NCI-H2029 treated with DMSO at 0.1 percent for 48 hours (cell line): ENCODE results near the gene TBCK.

Experiments used
- DNase-seq: peaks from one replicate; lab custom pipeline; 2025; lab: John Stamatoyannopoulos, UW

The TBCK gene

GRCh38 chr4:106286611-106287010, 29.4 kb downstream of the TBCK start:
- DNase-seq: no peak

DNA sequence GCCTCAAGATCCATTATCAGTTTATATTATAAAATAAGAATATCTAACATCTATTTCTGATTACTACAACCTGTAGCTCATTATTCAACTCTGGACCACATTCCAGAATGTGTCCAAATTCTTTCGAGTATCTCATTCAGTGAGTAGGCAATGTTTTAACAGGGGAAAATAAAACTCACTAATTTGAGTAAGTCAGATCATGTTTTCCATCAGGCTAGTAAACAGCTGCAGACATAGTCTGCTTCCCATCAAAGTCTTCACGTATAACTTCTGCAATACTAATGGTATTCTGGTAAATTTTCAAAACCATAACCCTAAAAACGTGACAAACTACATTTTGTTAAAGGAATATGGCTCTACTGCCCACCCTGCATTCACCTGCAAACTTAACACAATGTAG, 31.8 kb downstream of the TBCK start:
- DNase-seq: no peak

DNA sequence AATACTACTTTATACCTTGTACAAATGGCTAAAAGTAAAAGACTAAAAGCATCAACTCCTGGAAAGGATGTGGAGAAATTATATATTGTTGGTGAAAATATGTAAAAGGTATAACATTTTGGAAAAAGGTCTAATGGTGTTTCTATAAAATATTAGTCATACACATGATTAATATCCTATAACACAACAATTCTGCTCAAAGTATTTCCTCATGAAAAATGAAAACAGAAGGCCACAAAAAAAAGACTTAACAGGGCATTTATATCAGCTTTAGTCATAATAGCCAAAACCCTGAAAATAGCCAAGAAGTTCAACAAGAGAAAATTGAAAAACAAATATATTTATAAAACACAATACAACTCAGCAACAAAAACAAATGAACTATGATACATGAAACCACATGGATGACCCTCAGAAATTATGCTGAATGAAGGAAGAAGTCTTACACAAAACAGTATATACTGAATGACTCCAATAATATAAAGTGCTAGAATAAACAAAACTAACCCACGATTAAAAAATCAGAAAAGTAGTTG, 38.8 kb downstream of the TBCK start:
- no peak for DNase-seq

DNA sequence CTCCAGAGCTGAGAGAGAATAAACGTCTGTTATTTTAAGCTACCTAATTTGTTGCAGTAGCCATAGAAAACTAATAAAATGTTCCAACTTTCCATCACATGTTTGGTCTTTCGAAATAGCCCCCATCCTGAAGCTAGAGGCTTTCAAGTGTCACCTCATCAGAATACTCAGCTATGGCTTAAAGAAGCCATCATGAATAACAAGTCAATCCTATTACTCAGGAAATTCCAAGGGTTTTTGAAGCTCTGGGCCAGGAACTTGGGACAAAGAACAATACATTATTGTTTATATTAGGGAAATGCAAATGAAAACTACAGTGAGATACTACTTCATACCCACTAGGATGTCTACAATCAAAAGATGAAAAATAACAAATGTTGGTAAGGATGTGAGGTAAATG, 42.2 kb downstream of the TBCK start:
- DNase-seq: no peak

DNA sequence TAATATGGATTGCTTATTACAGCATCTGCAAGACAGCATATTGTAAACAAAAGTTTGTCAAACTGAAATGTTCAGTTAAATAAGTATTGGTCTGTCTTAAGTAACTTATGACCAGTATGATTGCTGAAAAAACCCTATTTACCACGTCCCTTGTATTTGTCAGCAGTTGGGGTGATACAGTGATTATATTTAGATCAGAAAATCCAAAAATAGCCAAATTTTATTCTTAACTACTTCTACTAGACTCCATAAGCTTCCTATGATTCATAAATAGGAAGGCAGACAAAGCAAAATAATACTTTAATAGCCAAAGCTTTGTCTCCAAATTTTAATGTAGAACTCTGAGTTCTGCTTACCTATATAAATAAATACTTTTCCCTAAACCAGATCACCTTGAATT, 45.3 kb downstream of the TBCK start:
- no peak for DNase-seq

- DNase-seq: no peak
These were observed 46.3 kb downstream of the TBCK start for GRCh38 chr4:106269711-106270110.

GRCh38 chr4:106268786-106269185, 47.2 kb downstream of the TBCK start:
- DNase-seq: no peak

- DNase-seq: peak; percentile 1
These were observed 49.8 kb downstream of the TBCK start for GRCh38 chr4:106266201-106266600.

- DNase-seq: no peak
These were observed 51.7 kb downstream of the TBCK start for GRCh38 chr4:106264331-106264728.

- DNase-seq: no peak
These were observed 52.2 kb downstream of the TBCK start for GRCh38 chr4:106263594-106264330.

GRCh38 chr4:106261980-106262379, 54.0 kb downstream of the TBCK start:
- DNase-seq: no peak

- no peak for DNase-seq
These were observed 57.6 kb downstream of the TBCK start for GRCh38 chr4:106258145-106259045.

DNA sequence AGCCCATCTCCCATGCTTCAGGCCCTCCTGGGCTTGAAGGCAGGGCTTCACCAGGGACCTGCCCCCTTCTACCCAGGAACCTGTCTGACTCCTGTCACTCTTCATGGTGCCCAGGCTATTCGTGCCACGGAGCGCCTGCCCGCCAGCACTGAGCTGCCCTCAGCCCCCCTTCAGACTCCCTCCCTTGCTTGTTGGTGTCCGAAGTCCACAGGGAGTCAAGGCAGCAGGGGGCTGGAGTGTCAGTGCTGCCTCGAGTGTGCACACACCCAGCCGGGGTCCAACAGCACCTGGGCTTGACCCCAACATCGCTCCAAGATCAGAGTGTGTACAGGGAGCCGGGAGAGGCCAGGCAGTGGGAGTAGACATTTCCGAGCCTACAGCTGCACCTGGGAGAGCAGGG, 59.8 kb downstream of the TBCK start:
- no peak for DNase-seq

DNA sequence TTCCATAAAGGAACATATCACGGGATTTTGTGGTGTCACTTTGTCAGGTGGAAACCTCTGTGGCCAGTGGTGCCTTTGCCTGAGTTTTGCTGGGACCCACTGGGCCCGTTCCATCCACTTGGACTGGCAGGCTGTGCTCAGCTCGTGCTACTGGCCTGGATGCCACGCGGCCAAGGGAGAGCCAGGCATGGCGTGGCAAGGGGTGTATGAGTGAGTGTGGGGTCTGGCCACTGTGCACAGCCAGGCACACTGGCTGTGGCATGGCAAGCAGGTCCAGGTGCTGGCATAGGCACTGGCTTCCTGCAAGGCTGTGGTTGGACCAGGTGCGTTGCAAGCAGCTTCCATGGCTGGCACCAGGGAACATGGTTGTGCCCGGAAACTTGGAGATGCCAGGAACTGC, 60.8 kb downstream of the TBCK start:
- DNase-seq: no peak

- no peak for DNase-seq
These were observed 62.5 kb downstream of the TBCK start for GRCh38 chr4:106253364-106254129.

- DNase-seq: no peak
These were observed 68.4 kb downstream of the TBCK start for GRCh38 chr4:106247600-106247999.

- DNase-seq: no peak
These were observed 69.6 kb downstream of the TBCK start for GRCh38 chr4:106246441-106246840.

DNA sequence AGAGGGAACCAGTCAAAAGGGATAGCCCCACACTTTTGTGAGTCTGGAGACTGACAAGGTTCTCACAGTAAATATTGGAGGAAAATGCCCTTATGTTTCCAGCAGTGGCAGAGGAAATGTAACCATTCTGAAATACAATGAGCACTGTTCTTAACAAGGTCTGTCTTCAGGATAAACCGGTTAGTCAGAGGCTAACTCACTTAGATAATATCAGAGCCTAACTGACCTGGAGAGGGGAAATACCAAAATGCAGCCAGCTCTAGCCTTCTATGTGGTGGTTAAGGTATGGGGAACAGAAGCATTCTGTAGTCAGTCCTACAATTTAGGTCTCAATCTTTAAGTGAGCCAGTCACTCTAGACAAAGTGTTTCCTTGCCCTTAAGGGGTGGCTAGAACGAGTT, 70.8 kb downstream of the TBCK start:
- DNase-seq: no peak

DNA sequence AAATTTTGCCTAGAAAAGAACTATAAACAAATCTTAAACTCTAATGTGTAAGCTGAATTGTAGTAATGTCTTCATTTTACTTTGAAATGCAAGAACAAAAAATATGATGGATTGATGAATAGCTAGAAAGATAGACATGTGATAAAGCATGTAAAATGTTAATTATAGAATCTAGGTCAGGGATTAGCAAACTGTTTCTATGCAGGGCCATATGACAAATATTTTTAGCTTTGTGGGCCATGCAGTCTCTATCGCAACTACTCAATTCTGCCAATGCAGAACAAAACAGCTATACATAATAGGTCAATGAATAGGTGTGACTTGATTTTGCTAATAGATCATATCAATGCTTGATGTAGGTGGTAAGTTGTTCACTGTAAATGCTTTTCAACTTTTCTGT, 75.3 kb downstream of the TBCK start:
- no peak for DNase-seq

DNA sequence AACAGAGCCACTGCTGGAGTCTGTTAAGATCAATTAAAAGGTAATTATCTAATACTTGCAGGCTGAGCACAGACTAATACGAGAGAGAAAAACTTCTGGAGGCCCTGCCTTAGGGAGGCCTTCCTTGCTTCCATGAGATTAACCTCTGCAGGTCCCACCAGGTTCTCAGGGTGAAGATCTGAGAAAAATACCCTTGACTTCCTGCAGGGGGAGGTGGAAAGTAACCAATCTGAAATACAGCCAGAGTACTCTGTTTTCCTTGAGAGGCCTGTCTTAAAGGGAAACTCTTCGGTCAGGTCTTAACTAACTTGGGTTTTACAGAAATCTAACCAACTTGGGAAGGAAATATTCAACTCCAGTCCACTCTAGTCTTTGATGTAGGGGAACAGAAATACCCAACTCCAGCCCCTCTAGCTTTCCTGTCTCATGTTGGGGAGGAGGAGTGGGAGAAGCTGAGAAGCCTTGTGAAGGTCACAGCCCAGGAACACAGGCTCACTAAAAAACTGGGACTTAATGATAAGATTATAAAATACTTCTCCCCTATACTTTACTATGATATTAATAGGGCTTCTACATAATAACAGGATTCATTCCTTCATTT, 77.1 kb downstream of the TBCK start:
- peak; percentile 1 for DNase-seq

DNA sequence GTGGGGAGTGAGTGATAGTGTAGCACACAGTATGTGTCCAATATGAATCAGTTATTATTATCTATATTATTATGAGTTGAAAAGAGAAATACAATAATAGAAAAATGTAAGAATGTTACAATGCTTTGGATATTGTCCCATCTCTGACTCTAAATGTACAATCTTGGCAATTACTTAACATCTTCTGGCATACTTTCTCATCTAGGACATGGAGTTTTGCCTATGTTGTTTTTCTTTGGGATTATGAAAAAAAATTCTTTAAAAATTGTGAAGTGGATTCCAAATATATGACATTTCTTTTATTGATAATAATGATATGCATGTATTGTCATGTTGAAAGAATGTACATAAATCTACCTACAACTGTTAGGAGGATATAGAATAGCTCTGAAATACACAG, 84.1 kb downstream of the TBCK start:
- DNase-seq: no peak

DNA sequence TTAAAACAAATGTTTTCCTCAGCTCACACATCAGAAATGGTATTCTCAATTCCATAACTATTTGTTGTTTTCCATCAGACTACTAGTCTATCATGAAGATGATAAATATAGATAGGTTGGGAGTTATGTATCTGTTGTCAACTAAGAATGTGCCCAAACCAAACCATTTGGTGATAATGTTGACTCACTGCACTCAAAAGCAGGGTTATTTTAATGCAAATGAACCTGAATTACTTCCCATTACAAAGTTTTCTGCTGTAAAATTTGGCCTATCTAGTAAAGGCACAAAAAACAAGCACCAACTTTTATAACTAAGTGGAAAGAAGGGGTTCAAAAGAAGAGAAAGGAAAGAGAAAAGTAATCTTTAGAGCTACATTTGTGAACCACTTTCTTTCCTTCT, 93.5 kb downstream of the TBCK start:
- no peak for DNase-seq
